Pancreas (tissue), 10 donors: Measurements from ENCODE around the gene LACTBL1. TPM values are rescaled to one million over a fixed set of nuclear protein-coding genes. Genes with fewer than 3 reads are reported as not detected.

Experiments
- ATAC-seq, 4 donors: fragments of 200-7000 bp; cut with Tn5 transposase; one replicate each; pipeline versions ENCODE4 v1.8.0 to v1.9.1; 2020; ENCODE audit warnings: mild to moderate bottlenecking in 4 of 4, moderate library complexity in 4 of 4
- DNase-seq, 6 donors: peaks; one replicate each; pipeline ENCODE4 v3.0.0-alpha.2; 2020
- FAIRE-seq: peaks from 2 replicates; lab custom pipeline; 2012; peaks lifted over from hg19 to GRCh38; lab: Jason Lieb, UNC
- H3K27ac ChIP-seq, 4 donors: fragments of 200-600 bp; sonication (generic); 1 replicate in 3 of 4; 2 replicates in 1 of 4; pipeline versions ENCODE4 v1.5.0 to v1.8.0; 2020
- H3K27me3 ChIP-seq, 4 donors: fragments of 200-600 bp; one replicate each; pipeline ENCODE4 v1.8.0; 2021
- H3K36me3 ChIP-seq, 3 donors: fragments of 200-600 bp; sonication (generic) in 1 of 3; one replicate each; pipeline versions ENCODE4 v1.5.0 to v1.8.0; 2020 to 2021
- H3K4me1 ChIP-seq, 3 donors: fragments of 200-600 bp; one replicate each; pipeline ENCODE4 v1.8.0; 2021
- H3K4me3 ChIP-seq, 4 donors: fragments of 200-600 bp; sonication (generic) in 2 of 4; one replicate each; pipeline versions ENCODE4 v1.5.0 to v1.8.0; 2020 to 2021
- H3K9me3 ChIP-seq, 4 donors: fragments of 200-600 bp; one replicate each; pipeline ENCODE4 v1.8.0; 2021
- CTCF ChIP-seq, 4 donors: fragments of 200-600 bp; sonication (generic) in 3 of 4; IDR thresholded peaks; one replicate each; pipeline versions ENCODE4 v1.5.0 to v1.8.0; 2021; ENCODE audit warnings: antibody characterized with exemption in 4 of 4
- WGBS, 2 donors: extraction: QIAGEN DNeasy Blood & Tissue Kit; methylation state at CpG; one replicate each; pipeline ENCODE4 v1.1.7; 2013; 5-methylcytosine and 5-hydroxymethylcytosine counted together
- intact Hi-C, 3 donors: fragments of 100-400 bp; cut with DNase I; formaldehyde crosslinking; loops; one replicate each; pipeline versions ENCODE4 v1.11.1 to v1.14.2; 2022
- polyA plus RNA-seq, 2 donors: library from polyadenylated mRNA; stranded (reverse); fragments of 200-250 nt; gene quantifications; one replicate each; pipeline ENCODE4 v1.2.3, GENCODE V29; 2013
- total RNA-seq, 6 donors: library from RNA; stranded (reverse); fragmentation: NEBNext Ultra II Directional in 4 of 6; extraction: Animal tissue kit (Norgen Biotek cat#: 25700) in 4 of 6; gene quantifications; one replicate each; pipeline versions ENCODE4 v1.2.1 to v1.2.4, GENCODE V29; 2021 to 2023
- donor health status: healthy with polysubstance abuse.
- donor health status: DM: no; HTN: no; CAD: no; lungs with moderate emphysema.
- donor health status: DM: no; HTN: no; CAD: no.
- donor health status: control.
- donor health status: control.
- donor health status: Bipolar disorder and iron deficiency.
- donor health status: DM: yes; HTN: yes; CAD: no.
- donor health status: DM: no; HTN: no; CAD: no.
- donor health status: DM: no; HTN: no; CAD: no.
- donor health status: DM: yes; HTN: yes; CAD: no.

Gene LACTBL1
- total and polyA plus RNA-seq, 8 donors = not detected

GRCh38 chr1:22908880-22909426 is 63.7 kb downstream of the LACTBL1 start:
- Histone ChIP-seq H3K4me3 (no peak overlapping the region), H3K27ac (no peak overlapping the region), H3K36me3 (no peaks in the 10 kb centered on the region), H3K4me1 (no peaks in the 10 kb centered on the region), H3K9me3 (no peaks in the 10 kb centered on the region), H3K27me3 (no peaks in the 10 kb centered on the region)
- WGBS, 2 donors = 93 to 96% methylated on average over 11 of the region's 11 CpGs
- no peak for DNase-seq
- no peak for TF ChIP-seq CTCF (IDR thresholded peaks at IDR 0.05)
- intact Hi-C loops = no loop called here
- FAIRE-seq = no peak
- no peak for ATAC-seq

GRCh38 chr1:22907528-22907927 is 65.1 kb downstream of the LACTBL1 start:
- 91 to 100% methylated on average over 3 of the region's 3 CpGs for WGBS, 2 donors
- no peak for FAIRE-seq

GRCh38 chr1:22906968-22907367 is 65.7 kb downstream of the LACTBL1 start:
- FAIRE-seq (no peak), ATAC-seq (no peak), DNase-seq (no peak)
- no peaks in the 10 kb centered on the region for H3K4me1 ChIP-seq
- H3K4me3 ChIP-seq = no peak overlapping the region
- H3K9me3 ChIP-seq = no peaks in the 10 kb centered on the region
- H3K27me3 ChIP-seq = no peaks in the 10 kb centered on the region
- WGBS, 2 donors = 73 to 81% methylated on average over 2 of the region's 2 CpGs
- intact Hi-C loops = no loop called here
- H3K36me3 ChIP-seq = no peaks in the 10 kb centered on the region
- TF ChIP-seq CTCF (IDR thresholded peaks at IDR 0.05) = no peak
- H3K27ac ChIP-seq = no peak overlapping the region

More at GRCh38 chr1:22907528-22907927, 65.1 kb downstream of the LACTBL1 start:
- Histone ChIP-seq H3K27ac (no peak overlapping the region), H3K36me3 (no peaks in the 10 kb centered on the region), H3K4me1 (no peaks in the 10 kb centered on the region), H3K4me3 (no peak overlapping the region), H3K9me3 (no peaks in the 10 kb centered on the region), H3K27me3 (no peaks in the 10 kb centered on the region)
- no peak for DNase-seq
- ATAC-seq = no peak
- TF ChIP-seq CTCF (IDR thresholded peaks at IDR 0.05) = no peak
- intact Hi-C loops = no loop called here

- 90% methylated on average over 3 of the region's 3 CpGs for WGBS, 2 donors
- FAIRE-seq (no peak), ATAC-seq (no peak), DNase-seq (no peak)
- no peak overlapping the region for H3K27ac ChIP-seq
- H3K4me1 ChIP-seq = no peaks in the 10 kb centered on the region
- intact Hi-C loops = no loop called here
- H3K36me3 ChIP-seq = no peaks in the 10 kb centered on the region
- no peak for TF ChIP-seq CTCF (IDR thresholded peaks at IDR 0.05)
- no peak overlapping the region for H3K4me3 ChIP-seq
- H3K27me3 ChIP-seq = no peaks in the 10 kb centered on the region
- H3K9me3 ChIP-seq = no peaks in the 10 kb centered on the region
Measured at GRCh38 chr1:22903113-22903512, 69.6 kb downstream of the LACTBL1 start.

Other genes starting within 250 kb of the LACTBL1 start
- gene TEX46, start 43.0 kb upstream of the LACTBL1 start, total RNA-seq = not detected
- gene TEX46, start 43.0 kb upstream of the LACTBL1 start, polyA plus RNA-seq = not detected
- 10 to 100 TPM; 20.6 to 31.9 (median 22.9) TPM for gene KDM1A, start 46.6 kb upstream of the LACTBL1 start, total RNA-seq
- gene KDM1A, start 46.6 kb upstream of the LACTBL1 start, polyA plus RNA-seq = 10 to 100 TPM; 13.7 to 30.0 TPM
- 10 to 100 TPM in 2 of 6 donors, 1 to 10 TPM in 4; 5.2 to 15.2 (median 7.0) TPM for gene LUZP1, start 196.0 kb upstream of the LACTBL1 start, total RNA-seq
- 1 to 10 TPM; 1.7 to 2.7 TPM for gene LUZP1, start 196.0 kb upstream of the LACTBL1 start, polyA plus RNA-seq
- gene HTR1D, start 244.6 kb upstream of the LACTBL1 start, total RNA-seq = under 1 TPM in 4 of 6 donors, not detected in 2; 0.06 to 0.23 (median 0.20) TPM
- under 1 TPM; 0.14 to 0.15 TPM for gene HTR1D, start 244.6 kb upstream of the LACTBL1 start, polyA plus RNA-seq